Right atrium auricular region (tissue), 2 donors: Measurements from ENCODE around the gene UAP1L1. TPM values are rescaled to one million over a fixed set of nuclear protein-coding genes. Genes with fewer than 3 reads are reported as not detected.
A peak's percentile ranks its signal among the peaks of the same experiment; 100 is the strongest.

Source experiments
- DNase-seq: peaks from one replicate; pipeline ENCODE4 v3.0.0-alpha.2; 2019; ENCODE audit warnings: low spot score
- H3K27ac ChIP-seq, 2 donors: fragments of 200-600 bp; sonication (generic); 1 replicate in 1 of 2; 2 replicates in 1 of 2; pipeline ENCODE4 v1.5.1; 2016 to 2019
- H3K27me3 ChIP-seq, 2 donors: fragments of 200-600 bp; sonication (generic); one replicate each; pipeline versions ENCODE4 v1.5.1 to v1.6.0; 2017 to 2019
- H3K36me3 ChIP-seq: fragments of 200-600 bp; sonication (generic); one replicate; pipeline ENCODE4 v1.5.1; 2016
- H3K4me1 ChIP-seq, 2 donors: fragments of 200-600 bp; sonication (generic); one replicate each; pipeline versions ENCODE4 v1.5.1 to v1.6.0; 2017 to 2019
- H3K4me3 ChIP-seq, 2 donors: fragments of 200-600 bp; sonication (generic); 1 replicate in 1 of 2; 2 replicates in 1 of 2; pipeline ENCODE4 v1.5.1; 2017 to 2019; ENCODE audit warnings: mild to moderate bottlenecking in 1 of 2, moderate library complexity in 1 of 2
- H3K9me3 ChIP-seq, 2 donors: fragments of 200-600 bp; sonication (generic); one replicate each; pipeline ENCODE4 v1.5.1; 2019
- CTCF ChIP-seq, 2 donors: fragments of 200-600 bp; sonication (generic); IDR thresholded peaks; one replicate each; pipeline ENCODE4 v1.5.1; 2019; ENCODE audit warnings: antibody characterized with exemption in 2 of 2
- total RNA-seq, 2 donors: library from RNA; depleted of rRNA; stranded (reverse); fragments of >200 nt; gene quantifications; one replicate each; pipeline ENCODE4 v1.1.0, GENCODE V29; 2016

UAP1L1 gene
- total RNA-seq, 2 donors from 2014 or later = 4.3 to 6.3 TPM

GRCh38 chr9:137079401-137079787 is 2.1 kb downstream of the UAP1L1 start:
- Histone ChIP-seq H3K9me3 (no peaks in the 10 kb centered on the region), H3K36me3 (peaks cover 41% of the 10 kb centered on the region), H3K4me3 (no peak overlapping the region), H3K4me1 (peaks cover 0 to 34% of the 10 kb centered on the region in 2 donors), H3K27me3 (no peaks in the 10 kb centered on the region), H3K27ac (no peak overlapping the region)
- no peak for TF ChIP-seq CTCF (IDR thresholded peaks at IDR 0.05)
- DNase-seq = no peak

- Histone ChIP-seq H3K27me3 (no peaks in the 10 kb centered on the region), H3K4me3 (no peak overlapping the region), H3K9me3 (no peaks in the 10 kb centered on the region), H3K27ac (no peak overlapping the region), H3K4me1 (peaks cover 0 to 40% of the 10 kb centered on the region in 2 donors), H3K36me3 (peaks cover 41% of the 10 kb centered on the region)
- no peak for TF ChIP-seq CTCF (IDR thresholded peaks at IDR 0.05)
- no peak for DNase-seq
Observed at GRCh38 chr9:137080260-137081122, 3.2 kb downstream of the UAP1L1 start.

- Histone ChIP-seq H3K36me3 (peaks cover 41% of the 10 kb centered on the region), H3K27ac (peak overlapping the region in 1 of 2 donors; percentile 48), H3K4me1 (peaks cover 0 to 45% of the 10 kb centered on the region in 2 donors), H3K27me3 (no peaks in the 10 kb centered on the region), H3K4me3 (no peak overlapping the region), H3K9me3 (no peaks in the 10 kb centered on the region)
- no peak for TF ChIP-seq CTCF (IDR thresholded peaks at IDR 0.05)
- DNase-seq = no peak
Observed at GRCh38 chr9:137082222-137082924, 5.1 kb downstream of the UAP1L1 start.

- Histone ChIP-seq H3K9me3 (no peaks in the 10 kb centered on the region), H3K36me3 (peaks cover 41% of the 10 kb centered on the region), H3K27me3 (no peaks in the 10 kb centered on the region), H3K27ac (peak overlapping the region in 1 of 2 donors; percentile 48), H3K4me1 (peaks cover 0 to 47% of the 10 kb centered on the region in 2 donors), H3K4me3 (no peak overlapping the region)
- no peak for TF ChIP-seq CTCF (IDR thresholded peaks at IDR 0.05)
- no peak for DNase-seq
Observed at GRCh38 chr9:137082925-137083290, 5.6 kb downstream of the UAP1L1 start.

GRCh38 chr9:137083394-137084004 is 6.2 kb downstream of the UAP1L1 start:
- H3K4me1 ChIP-seq = peaks cover 0 to 45% of the 10 kb centered on the region in 2 donors
- H3K4me3 ChIP-seq = no peak overlapping the region
- H3K9me3 ChIP-seq = no peaks in the 10 kb centered on the region
- peak overlapping the region; percentile 48 to 67 for H3K27ac ChIP-seq
- H3K36me3 ChIP-seq = peaks cover 41% of the 10 kb centered on the region
- no peaks in the 10 kb centered on the region for H3K27me3 ChIP-seq
- TF ChIP-seq CTCF (IDR thresholded peaks at IDR 0.05) = no peak
- DNase-seq = peak; percentile 88
